ENCODE data around the gene ZNF609. TPM values are rescaled to one million over a fixed set of nuclear protein-coding genes. Genes with fewer than 3 reads are reported as not detected.

ZNF609 gene
- total and polyA plus RNA-seq, 2 of the 13 experiments (the other 11 are each of a cell fraction or from before 2014, with no cell fraction given), result 8.9 to 9.9 TPM

- TF ChIP-seq MYNN (CRISPR knock-in tag; IDR thresholded peaks at IDR 0.05; ENCODE audit: low read depth) (no peak), MLX (CRISPR knock-in tag; IDR thresholded peaks at IDR 0.05) (no peak), FOXM1 (CRISPR knock-in tag; IDR thresholded peaks at IDR 0.05) (no peak), CEBPB (IDR thresholded peaks at IDR 0.05; ENCODE audit: borderline replicate concordance, low read depth, low read length) (no peak), PTBP1 (IDR thresholded peaks at IDR 0.05; ENCODE audit: low read depth, low read length, poor library complexity, severe bottlenecking) (no peak), E2F1 (CRISPR knock-in tag; IDR thresholded peaks at IDR 0.05) (no peak), NAIF1 (CRISPR knock-in tag; IDR thresholded peaks at IDR 0.05; ENCODE audit: borderline replicate concordance) (no peak), LBX2 (CRISPR knock-in tag; IDR thresholded peaks at IDR 0.05; ENCODE audit: borderline replicate concordance) (no peak), ATRX (CRISPR knock-in tag; IDR thresholded peaks at IDR 0.05; ENCODE audit: borderline replicate concordance) (no peak), ZSCAN25 (CRISPR knock-in tag; IDR thresholded peaks at IDR 0.05) (no peak)
These were observed 84.1 kb downstream of the ZNF609 start (continued) for GRCh38 chr15:64544450-64544849.

- peaks cover 35% of the 10 kb centered on the region for H3K79me2 ChIP-seq (ENCODE audit: insufficient read depth, low read length)
- H3K4me3 ChIP-seq (replicated peaks in 1 of 3; ENCODE audit: insufficient read depth in 1 of 3, low read depth in 2 of 3, low read length in 3 of 3), result no peak overlapping the region
- no peaks in the 10 kb centered on the region for H3K9me3 ChIP-seq (ENCODE audit: low read length)
- in situ Hi-C loops (cut with HindIII; ENCODE audit: extremely low pct_ligation_motif_present, low pct_unique_long_range_greater_than_20kb) (no loop called here), intact Hi-C loops (cut with micrococcal nuclease; ENCODE audit: unreplicated experiment) (no loop called here)
- H2AFZ ChIP-seq (ENCODE audit: low read length), result no peak overlapping the region
- no peak overlapping the region for H3K4me2 ChIP-seq (ENCODE audit: low read depth, low read length)
- FAIRE-seq, result no peak
- no peak for ATAC-seq
- no peak overlapping the region for H3K9ac ChIP-seq (ENCODE audit: insufficient read depth, low read depth, low read length)
- BruUV-seq (replicated peaks), result no TSS peak
- POLR2A ChIA-PET, result no interaction called here
- H3K27me3 ChIP-seq (ENCODE audit: control insufficient read depth in 1 of 2, insufficient read depth in 2 of 2, low read length in 2 of 2), result no peaks in the 10 kb centered on the region
- CTCF ChIA-PET (ENCODE audit: low intra/inter-chr PET ratio, low total read pairs), result no interaction called here
- H3K4me1 ChIP-seq (ENCODE audit: insufficient read depth, low read length), result peaks cover 26% of the 10 kb centered on the region
- H3K36me3 ChIP-seq (replicated peaks in 1 of 2; ENCODE audit: control insufficient read depth in 1 of 2, insufficient read depth in 2 of 2, low read length in 2 of 2), result 0 out of 5 replicates have a peak, but pooled peaks cover 0 to 1% of the 10 kb centered on the region in 2 experiments
- 0 out of 2 replicates have a peak, but pooled peaks cover 6% of the 10 kb centered on the region for H4K20me1 ChIP-seq (ENCODE audit: insufficient read depth, low read length)
- no peak for DNase-seq (ENCODE audit: low spot score)
- no peak overlapping the region for H3K27ac ChIP-seq (ENCODE audit: extremely low read length, insufficient read depth, low read length)
- no peak for TF ChIP-seq SATB2 (CRISPR knock-in tag; IDR thresholded peaks at IDR 0.05)
- no peak for TF ChIP-seq DDIT3 (CRISPR knock-in tag; IDR thresholded peaks at IDR 0.05)
- no peak for TF ChIP-seq ZNF550 (CRISPR knock-in tag; IDR thresholded peaks at IDR 0.05; ENCODE audit: borderline replicate concordance)
- TF ChIP-seq KIAA2018 (CRISPR knock-in tag; IDR thresholded peaks at IDR 0.05; ENCODE audit: borderline replicate concordance), result no peak
These were observed 86.9 kb downstream of the ZNF609 start for GRCh38 chr15:64547275-64547674.
